ENCODE measurements around the gene MEF2C.

DNA sequence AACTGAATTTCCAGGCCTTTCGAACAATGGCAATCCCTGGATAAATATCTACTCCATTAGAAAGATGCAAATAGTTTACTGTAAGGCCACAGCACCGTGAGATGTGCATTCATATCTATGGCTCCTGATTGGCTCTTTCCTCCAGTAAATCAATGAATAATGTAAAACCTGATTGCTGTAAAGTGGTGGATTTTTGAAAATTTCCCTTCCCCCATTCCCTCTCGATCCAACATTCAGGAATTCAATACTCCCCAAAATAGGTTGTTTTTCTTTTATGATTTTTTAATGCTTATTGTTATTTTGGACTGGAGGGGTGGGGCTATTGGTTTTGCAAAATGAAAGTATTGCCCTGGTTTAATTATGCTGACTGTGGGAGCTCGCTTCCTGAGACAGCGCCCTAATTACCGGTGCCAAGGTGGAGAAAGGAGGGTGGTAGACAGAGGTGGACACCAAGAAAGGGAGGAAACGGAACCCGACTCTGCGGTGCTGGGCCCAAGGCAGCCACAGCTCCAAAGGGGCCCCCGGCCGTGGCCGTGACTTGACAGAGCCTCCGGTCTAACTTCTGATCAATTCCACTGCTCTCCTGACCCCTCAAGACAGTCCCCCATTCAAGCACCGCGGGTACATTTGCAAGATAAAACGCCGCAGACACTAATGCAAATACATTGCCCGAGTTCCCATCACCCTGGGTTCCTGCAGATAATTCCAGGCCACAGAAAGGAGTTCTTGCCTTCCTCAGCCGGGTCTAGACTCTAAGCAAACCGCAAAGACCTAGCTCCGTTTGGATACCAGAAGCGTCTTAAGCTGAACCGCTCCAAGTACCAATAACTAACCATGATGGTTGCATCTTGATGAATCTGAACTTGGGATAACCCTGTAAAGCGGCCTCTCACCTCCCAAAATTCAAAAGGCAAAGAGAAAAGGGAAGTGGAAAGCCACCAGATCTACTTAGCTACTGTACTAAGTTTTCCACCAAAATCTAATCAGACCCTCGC, 211.2 kb downstream of the MEF2C start:
- TF ChIP-seq, protein P1, sequence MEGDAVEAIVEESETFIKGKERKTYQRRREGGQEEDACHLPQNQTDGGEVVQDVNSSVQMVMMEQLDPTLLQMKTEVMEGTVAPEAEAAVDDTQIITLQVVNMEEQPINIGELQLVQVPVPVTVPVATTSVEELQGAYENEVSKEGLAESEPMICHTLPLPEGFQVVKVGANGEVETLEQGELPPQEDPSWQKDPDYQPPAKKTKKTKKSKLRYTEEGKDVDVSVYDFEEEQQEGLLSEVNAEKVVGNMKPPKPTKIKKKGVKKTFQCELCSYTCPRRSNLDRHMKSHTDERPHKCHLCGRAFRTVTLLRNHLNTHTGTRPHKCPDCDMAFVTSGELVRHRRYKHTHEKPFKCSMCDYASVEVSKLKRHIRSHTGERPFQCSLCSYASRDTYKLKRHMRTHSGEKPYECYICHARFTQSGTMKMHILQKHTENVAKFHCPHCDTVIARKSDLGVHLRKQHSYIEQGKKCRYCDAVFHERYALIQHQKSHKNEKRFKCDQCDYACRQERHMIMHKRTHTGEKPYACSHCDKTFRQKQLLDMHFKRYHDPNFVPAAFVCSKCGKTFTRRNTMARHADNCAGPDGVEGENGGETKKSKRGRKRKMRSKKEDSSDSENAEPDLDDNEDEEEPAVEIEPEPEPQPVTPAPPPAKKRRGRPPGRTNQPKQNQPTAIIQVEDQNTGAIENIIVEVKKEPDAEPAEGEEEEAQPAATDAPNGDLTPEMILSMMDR (optimal IDR thresholded peaks at IDR 0.05 in 1 of 3, IDR thresholded peaks at IDR 0.05 in 1 of 3, conservative IDR thresholded peaks at IDR 0.05 in 1 of 3; ENCODE audit: extremely low read depth in 1 of 3, insufficient read depth in 2 of 3, low read length in 3 of 3), result no peak
- peak; percentile 66 for TF ChIP-seq EZH2 (IDR thresholded peaks at IDR 0.05; ENCODE audit: low read length)

All from keratinocyte (primary cell).